Measurements from ENCODE around the gene DIDO1.

Gene DIDO1

GRCh38 chr20:62951143-62951895 is 25.0 kb upstream of the DIDO1 start:
- no peak for DNase-seq (ENCODE audit: low read depth)

- DNase-seq (ENCODE audit: low read depth): no peak
These were observed 24.4 kb upstream of the DIDO1 start for GRCh38 chr20:62950741-62951140.

DNA sequence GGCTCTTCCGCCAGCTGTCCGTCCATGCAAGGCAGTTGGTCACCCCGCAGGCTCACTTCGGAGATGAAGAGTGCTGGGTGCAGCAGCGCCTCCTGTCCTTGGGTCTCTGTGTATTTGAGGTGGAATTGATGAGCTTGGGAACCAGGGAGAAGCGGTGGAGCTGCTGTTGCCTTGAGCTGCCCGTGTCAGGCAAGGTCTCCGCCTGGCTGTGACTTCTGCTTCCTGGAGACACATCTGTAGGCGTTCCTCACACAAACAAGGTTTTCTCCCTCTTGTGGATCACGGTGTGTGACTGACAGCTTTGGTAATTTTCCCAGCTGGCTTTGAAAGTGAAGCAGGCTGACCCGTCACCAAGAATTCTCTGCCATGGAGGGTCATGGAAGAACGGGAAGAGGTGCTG is 23.7 kb upstream of the DIDO1 start:
- no peak for DNase-seq (ENCODE audit: low read depth)

DNA sequence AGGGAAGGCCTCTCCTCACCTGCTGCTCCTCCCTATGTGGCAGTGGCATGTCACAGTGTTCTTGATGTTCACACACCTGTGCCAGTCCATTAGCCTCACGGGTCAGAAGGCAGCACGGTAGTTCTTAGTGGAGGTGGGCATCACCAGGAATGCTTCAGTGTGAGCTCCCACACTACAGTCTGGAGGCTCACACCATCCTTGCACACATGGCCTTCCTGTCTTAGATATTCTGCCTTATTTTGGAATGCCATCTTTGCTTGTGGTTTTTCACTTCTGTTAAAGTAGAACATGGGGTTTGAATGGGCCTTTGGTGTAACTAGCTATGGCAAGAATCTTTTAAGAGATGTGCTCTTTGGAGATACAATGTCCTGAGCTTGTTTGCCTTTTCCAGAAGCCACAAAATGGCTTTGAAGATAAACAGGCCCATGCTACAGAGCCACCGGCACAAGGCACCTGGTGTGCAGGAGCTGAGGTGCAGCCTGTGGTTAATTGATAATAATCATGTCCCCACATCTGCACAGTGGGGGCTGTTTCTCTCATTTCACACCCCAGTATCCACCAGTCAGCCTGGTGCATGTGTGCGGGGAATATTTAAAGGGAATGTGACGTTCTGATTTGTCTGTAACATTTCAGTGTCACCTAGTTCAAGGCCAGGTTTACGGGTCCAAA is 23.0 kb upstream of the DIDO1 start:
- DNase-seq (ENCODE audit: low read depth): no peak

GRCh38 chr20:62947532-62948300 is 21.4 kb upstream of the DIDO1 start:
- no peak for DNase-seq (ENCODE audit: low read depth)

DNA sequence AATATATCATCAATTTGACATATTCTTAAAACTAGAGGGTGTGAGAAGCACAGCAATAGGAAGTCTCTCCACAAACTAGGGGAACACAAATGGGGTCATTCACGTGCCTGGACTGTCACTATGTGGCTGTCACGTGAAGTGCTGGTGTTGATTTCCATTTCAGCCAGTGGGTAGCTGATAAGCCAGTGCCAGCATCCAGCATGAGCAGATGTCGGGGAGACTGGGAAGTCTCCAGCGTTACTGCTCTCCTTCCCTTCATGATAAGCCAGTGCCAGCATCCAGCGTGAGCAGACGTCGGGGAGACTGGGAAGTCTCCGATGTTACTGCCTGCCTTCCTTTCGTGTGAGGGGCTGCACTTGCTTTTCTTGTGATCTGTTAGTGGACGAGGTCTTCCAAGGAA is 20.6 kb upstream of the DIDO1 start:
- DNase-seq (ENCODE audit: low read depth): no peak

GRCh38 chr20:62945771-62946339 is 19.6 kb upstream of the DIDO1 start:
- no peak for DNase-seq (ENCODE audit: low read depth)

- DNase-seq (ENCODE audit: low read depth): no peak
These were observed 18.4 kb upstream of the DIDO1 start for GRCh38 chr20:62944746-62945145.

DNA sequence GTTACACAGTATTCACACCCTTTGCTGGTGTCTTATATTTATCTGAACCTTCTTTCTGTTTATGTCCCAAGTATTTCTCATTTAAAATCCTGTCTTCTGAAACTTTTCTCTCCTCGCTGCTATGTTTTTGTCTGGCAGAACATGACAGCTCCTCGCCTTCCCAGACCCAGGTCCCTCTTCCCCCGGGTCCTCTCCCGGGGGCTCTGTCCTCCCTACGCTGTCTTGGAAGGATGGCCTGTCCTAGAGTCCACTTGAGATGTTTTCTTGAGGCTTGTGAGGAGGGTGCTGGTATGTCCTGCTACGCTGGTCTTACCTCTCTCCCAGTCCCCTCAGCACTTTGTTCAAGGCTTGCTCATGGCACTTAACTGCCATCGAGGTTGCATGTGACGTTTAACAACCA is 17.9 kb upstream of the DIDO1 start:
- DNase-seq (ENCODE audit: low read depth): no peak

DNA sequence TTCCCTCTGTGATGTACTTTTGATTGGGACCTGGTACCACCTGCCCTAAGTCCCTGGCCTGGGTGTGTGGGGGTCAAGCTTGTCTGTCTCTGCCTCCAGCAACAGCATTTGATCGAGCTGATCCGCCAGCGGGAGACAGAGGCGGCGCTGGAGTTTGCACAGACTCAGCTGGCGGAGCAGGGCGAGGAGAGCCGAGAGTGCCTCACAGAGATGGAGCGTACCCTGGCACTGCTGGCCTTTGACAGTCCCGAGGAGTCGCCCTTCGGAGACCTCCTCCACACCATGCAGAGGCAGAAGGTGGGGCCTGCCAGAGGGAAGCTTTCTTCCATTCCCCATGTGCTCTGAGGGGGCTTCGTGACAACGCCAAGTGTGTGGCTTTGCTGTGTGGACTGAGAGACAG is 17.1 kb upstream of the DIDO1 start:
- DNase-seq (ENCODE audit: low read depth): no peak

GRCh38 chr20:62942456-62942855 is 16.2 kb upstream of the DIDO1 start:
- no peak for DNase-seq (ENCODE audit: low read depth)

DNA sequence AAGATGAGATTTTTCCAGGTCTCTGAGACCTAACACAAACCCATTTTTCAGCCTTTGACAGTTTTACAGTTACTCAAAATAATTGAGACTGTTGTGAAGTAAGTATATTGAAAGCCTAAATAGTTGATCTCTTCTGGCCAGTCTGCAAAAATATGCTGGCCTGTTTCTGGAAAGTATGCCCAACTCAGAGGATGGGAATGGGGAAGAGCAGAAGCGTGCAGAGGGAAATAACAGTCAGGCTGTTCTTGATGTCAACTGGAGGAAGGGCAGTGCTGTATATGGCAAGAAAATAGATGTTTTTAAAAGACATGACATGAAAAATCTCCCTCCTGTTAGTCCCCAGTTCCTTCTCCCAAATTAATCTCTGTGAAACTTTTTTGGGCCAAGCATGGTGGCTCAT is 15.5 kb upstream of the DIDO1 start:
- DNase-seq (ENCODE audit: low read depth): no peak

- DNase-seq (ENCODE audit: low read depth): no peak
These were observed 14.6 kb upstream of the DIDO1 start for GRCh38 chr20:62940875-62941274.

DNA sequence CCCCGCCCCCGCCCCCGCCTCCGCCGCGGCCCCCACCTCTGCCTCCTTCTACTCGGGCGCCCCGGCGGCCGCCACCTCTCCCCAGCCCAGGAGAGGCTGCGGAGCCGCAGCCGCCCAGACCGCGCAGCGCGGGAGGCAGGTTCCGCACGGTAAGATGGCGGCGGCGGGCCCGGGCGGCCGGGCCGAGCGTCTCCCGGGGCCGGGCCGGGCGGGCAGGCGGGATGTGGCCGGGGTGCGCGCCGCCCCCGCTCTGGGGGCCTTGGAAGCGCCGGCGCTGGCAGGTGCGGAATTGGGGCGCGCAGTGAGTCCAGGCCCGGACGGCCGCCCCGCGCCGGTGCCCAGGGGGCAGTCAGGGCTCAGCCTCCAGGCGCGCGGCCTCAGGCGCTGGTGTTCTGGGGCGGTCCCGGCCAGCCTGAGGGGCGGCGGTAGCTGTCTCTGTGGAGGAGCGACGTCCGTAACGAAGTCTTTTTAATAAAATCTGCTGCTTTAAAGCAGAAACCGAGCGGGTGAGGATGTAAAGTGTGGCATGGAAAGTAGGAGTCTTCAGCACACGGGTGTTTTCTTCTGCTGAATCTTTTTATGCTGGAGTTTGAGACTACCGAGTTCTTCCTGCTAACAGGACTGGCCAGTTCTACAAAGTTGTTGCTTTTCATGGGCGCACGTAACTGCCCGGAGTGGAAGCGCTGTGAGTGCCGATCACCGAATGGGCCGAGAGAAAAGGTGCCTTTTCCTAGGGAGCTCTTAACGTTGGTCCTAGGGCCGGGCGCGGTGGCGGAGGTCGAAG is 12.0 kb upstream of the DIDO1 start, which contains the start of gene GID8:
Gene GID8, plus strand, starts transcription at position 43 of the 784 bp plus-strand sequence. CDS start 3,356 bp downstream, outside the sequence.
- DNase-seq (ENCODE audit: low read depth): peak; percentile 49

- DNase-seq (ENCODE audit: low read depth): peak; percentile 97
These were observed 11.2 kb upstream of the DIDO1 start for GRCh38 chr20:62937268-62938104.

DNA sequence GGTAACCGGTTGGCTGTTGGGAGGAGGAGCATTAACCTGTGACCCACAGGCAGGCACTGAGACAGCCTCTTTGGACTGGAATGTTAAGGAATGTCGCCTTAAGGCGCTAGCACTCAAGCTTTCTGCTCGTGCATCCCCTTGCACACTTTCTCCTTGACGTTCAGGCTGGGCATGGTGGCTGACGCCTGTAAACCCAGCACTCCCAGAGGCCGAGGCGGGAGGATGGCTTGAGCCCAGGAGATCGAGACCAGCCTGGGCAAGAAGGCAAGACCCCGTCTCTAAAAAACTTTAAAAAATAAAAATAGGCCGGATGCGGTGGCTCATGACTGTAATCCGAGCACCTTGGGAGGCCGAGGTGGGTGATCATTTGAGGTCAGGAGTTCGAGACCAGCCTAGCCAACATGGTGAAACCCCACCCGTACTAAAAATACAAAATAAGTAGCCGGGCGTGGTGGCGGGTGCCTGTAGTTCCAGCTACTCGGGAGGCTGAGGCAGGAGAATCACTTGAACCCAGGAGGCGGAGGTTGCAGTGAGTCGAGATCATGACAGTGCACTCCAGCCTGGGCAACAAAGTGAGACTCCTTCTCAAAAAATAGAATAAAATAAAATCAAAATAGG is 9.8 kb upstream of the DIDO1 start:
- no peak for DNase-seq (ENCODE audit: low read depth)

- DNase-seq (ENCODE audit: low read depth): no peak
These were observed 9.1 kb upstream of the DIDO1 start for GRCh38 chr20:62935204-62935967.

DNA sequence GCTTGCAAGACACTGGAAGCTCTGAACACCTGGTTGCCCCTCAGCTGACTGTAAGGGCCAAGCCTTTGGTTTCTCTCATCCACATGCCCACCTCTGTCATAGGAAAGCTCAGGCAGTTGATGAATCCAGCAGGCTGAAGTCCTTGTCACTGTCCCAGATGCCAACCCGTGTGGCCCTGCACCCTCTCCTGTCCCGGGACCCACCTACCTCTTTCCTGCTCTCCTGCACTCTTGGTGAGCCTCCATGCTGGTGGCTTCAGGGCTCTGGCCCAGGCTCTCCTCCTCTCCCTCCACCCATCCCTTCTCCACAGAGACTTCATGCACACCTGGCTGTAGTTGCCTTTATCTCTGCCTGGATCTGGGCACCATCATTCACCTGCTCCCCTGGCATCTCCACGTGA is 7.7 kb upstream of the DIDO1 start:
- DNase-seq (ENCODE audit: low read depth): no peak

- DNase-seq (ENCODE audit: low read depth): no peak
These were observed 5.2 kb upstream of the DIDO1 start for GRCh38 chr20:62931464-62931863.

All from activated T-cell treated with anti-CD3 and anti-CD28 coated beads for 48 hours (primary cell).